Chondrocyte (in vitro differentiated cells): ENCODE results near the gene SLBP. TPM values are rescaled to one million over a fixed set of nuclear protein-coding genes. Genes with fewer than 3 reads are reported as not detected.

Experiments
- DNase-seq: peaks from one replicate; pipeline ENCODE4 v3.0.0; 2021; ENCODE audit warnings: mixed read lengths, low spot score
- H3K27ac Mint-ChIP-seq: one replicate; pipeline ENCODE4 v1.8.0; 2021; ENCODE audit warnings: mild to moderate bottlenecking, moderate library complexity, mixed read lengths; ENCODE audit not compliant: unreplicated experiment
- H3K27me3 Mint-ChIP-seq: 2 replicates; pipeline ENCODE4 v1.8.0; 2021; ENCODE audit warnings: low read depth, mixed read lengths
- H3K36me3 Mint-ChIP-seq: 2 replicates; pipeline ENCODE4 v1.8.0; 2021; ENCODE audit warnings: low read depth, mixed read lengths
- H3K4me1 Mint-ChIP-seq: 2 replicates; pipeline ENCODE4 v1.8.0; 2021; ENCODE audit warnings: low read depth, mild to moderate bottlenecking, mixed read lengths
- H3K4me3 Mint-ChIP-seq: one replicate; pipeline ENCODE4 v1.8.0; 2021; ENCODE audit warnings: mild to moderate bottlenecking, moderate library complexity, mixed read lengths; ENCODE audit not compliant: unreplicated experiment
- H3K9me3 Mint-ChIP-seq: 2 replicates; pipeline ENCODE4 v1.8.0; 2021; ENCODE audit warnings: low read depth, mixed read lengths
- CTCF ChIP-seq: fragments of 200-600 bp; sonication (generic); IDR thresholded peaks from 2 replicates; pipeline ENCODE4 v1.5.0; 2021; ENCODE audit warnings: antibody characterized with exemption, mild to moderate bottlenecking, moderate library complexity
- total RNA-seq: library from RNA; stranded (reverse); gene quantifications from 3 replicates; pipeline ENCODE4 v1.2.1, GENCODE V29; 2021

SLBP gene
- total RNA-seq, 1 donor from 2014 or later: 48.7 TPM

DNA sequence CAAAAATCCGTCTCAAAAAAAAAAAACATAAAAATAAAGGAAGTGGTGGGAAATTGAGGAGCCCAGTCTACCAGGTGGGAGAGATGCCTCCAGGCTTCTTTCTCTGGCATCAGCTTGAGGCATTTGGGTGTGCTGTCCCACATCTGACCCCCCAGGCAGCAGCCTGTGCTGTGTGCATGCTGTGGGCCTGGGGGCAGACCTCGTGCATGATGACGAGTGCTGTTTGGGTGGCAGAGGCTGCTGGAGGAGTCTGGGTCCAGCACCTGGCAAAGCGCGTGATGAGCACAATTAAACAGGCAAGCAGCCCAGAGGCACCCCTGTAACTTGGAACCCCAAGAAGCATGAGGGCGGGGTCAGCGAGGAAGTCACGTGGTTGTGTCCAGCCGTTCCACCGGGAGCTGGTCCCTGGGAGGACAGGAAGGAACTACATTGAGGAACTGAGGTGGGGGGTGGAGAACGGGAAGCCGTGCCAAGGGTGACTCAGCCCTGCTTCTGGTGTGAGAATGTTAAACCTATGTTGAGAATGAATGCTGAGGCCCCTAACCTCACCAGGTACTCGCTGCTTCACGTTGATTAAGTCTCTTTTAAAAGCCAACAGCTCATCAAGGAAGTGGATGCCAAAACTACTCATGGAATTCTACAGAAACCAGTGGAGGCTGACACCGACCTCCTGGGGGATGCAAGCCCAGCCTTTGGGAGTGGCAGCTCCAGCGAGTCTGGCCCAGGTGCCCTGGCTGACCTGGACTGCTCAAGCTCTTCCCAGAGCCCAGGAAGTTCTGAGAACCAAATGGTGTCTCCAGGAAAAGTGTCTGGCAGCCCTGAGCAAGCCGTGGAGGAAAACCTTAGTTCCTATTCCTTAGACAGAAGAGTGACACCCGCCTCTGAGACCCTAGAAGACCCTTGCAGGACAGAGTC is 15.3 kb upstream of the SLBP start:
- H3K4me1 Mint-ChIP-seq: peaks cover 36% of the 10 kb centered on the region
- H3K4me3 Mint-ChIP-seq: peak overlapping the region; percentile 20
- no peaks in the 10 kb centered on the region for H3K27me3 Mint-ChIP-seq
- TF ChIP-seq CTCF: no peak
- DNase-seq: peak; percentile 87
- H3K27ac Mint-ChIP-seq: peak overlapping the region; percentile 92
- no peaks in the 10 kb centered on the region for H3K9me3 Mint-ChIP-seq
- peaks cover 7% of the 10 kb centered on the region for H3K36me3 Mint-ChIP-seq

DNA sequence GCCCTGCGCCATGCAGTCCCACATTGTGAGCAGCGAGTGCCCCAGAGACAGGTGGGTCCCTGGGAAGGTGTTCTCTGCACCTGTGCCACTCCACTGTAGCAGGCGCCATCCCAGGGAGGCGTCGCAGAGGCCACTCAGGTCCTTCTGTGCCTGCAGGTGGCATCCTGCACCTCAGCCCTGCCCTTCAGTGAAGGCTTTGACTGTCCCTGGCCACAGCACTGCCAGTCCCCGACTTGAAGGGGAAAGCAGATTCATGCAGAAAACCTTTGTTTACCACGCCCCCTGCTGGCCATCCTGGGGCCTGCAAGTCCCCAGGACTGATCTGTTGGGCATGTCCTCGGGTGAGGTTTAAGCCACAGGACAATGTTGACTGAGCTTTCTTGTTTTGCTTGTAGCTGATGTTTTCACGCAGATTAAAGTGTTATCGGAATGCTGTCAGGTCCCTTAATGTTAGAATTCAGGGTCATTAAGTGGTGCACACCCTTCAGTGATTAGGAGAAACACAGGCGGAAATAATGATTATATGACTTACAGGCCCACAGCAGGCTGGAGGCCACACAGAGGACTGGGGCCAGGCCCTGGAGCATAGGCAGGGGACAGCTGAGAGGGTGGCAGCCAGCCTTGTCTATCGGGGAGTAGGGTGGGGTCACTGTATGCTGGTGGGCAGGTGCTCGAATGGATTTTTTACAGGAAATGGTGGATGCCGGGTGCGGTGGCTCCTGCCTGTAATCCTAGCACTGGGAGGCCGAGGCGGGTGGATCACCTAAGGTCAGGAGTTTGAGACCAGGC is 14.2 kb upstream of the SLBP start:
- H3K9me3 Mint-ChIP-seq: no peaks in the 10 kb centered on the region
- H3K4me3 Mint-ChIP-seq: no peak overlapping the region
- peak; percentile 86 for DNase-seq
- H3K27ac Mint-ChIP-seq: peak overlapping the region; percentile 92
- no peaks in the 10 kb centered on the region for H3K27me3 Mint-ChIP-seq
- TF ChIP-seq CTCF: peak; percentile 98
- peaks cover 7% of the 10 kb centered on the region for H3K36me3 Mint-ChIP-seq
- peaks cover 42% of the 10 kb centered on the region for H3K4me1 Mint-ChIP-seq

DNA sequence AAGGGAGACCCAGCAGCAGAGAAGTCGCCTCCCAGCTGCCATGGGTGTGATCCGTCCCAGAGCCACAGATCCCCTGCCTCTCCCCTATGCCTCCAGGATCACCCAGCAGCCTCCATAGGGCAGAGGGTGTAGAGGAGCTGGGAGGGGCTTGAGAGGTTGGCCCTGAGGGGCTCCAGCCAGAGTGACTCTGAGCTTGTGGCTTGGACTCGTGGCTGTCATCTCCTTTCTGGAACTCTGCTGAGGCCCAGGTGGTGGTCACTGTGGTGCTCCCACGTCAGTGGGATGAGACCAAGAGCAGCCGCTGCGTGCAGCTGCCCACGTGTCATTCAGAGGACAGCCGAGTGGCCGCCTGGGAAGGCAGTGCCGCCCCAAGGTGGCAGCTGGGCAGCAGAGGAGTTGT is 13.4 kb upstream of the SLBP start:
- peaks cover 42% of the 10 kb centered on the region for H3K4me1 Mint-ChIP-seq
- no peak overlapping the region for H3K27ac Mint-ChIP-seq
- DNase-seq: peak; percentile 62
- no peaks in the 10 kb centered on the region for H3K9me3 Mint-ChIP-seq
- no peak overlapping the region for H3K4me3 Mint-ChIP-seq
- no peaks in the 10 kb centered on the region for H3K27me3 Mint-ChIP-seq
- H3K36me3 Mint-ChIP-seq: peaks cover 7% of the 10 kb centered on the region
- TF ChIP-seq CTCF: no peak

GRCh38 chr4:1723131-1723801 is 11.1 kb upstream of the SLBP start:
- no peak for TF ChIP-seq CTCF
- H3K4me1 Mint-ChIP-seq: peaks cover 49% of the 10 kb centered on the region
- H3K4me3 Mint-ChIP-seq: peak overlapping the region; percentile 81
- DNase-seq: peak; percentile 51
- peaks cover 7% of the 10 kb centered on the region for H3K36me3 Mint-ChIP-seq
- no peaks in the 10 kb centered on the region for H3K9me3 Mint-ChIP-seq
- no peaks in the 10 kb centered on the region for H3K27me3 Mint-ChIP-seq
- H3K27ac Mint-ChIP-seq: peak overlapping the region; percentile 36

GRCh38 chr4:1722551-1723118 is 10.5 kb upstream of the SLBP start:
- Mint-ChIP-seq H3K4me3 (peak overlapping the region; percentile 81), H3K9me3 (no peaks in the 10 kb centered on the region), H3K4me1 (peaks cover 48% of the 10 kb centered on the region), H3K27me3 (no peaks in the 10 kb centered on the region), H3K36me3 (peaks cover 6% of the 10 kb centered on the region), H3K27ac (peak overlapping the region; percentile 75)
- peak; percentile 82 for DNase-seq
- TF ChIP-seq CTCF: peak; percentile 18
